ENCODE results near the gene PDSS2. TPM values are rescaled to one million over a fixed set of nuclear protein-coding genes. Genes with fewer than 3 reads are reported as not detected.

The PDSS2 gene
- total and polyA plus RNA-seq, 2 of the 8 experiments (the other 6 are each of a cell fraction or from before 2014, with no cell fraction given): 10.7 to 16.1 TPM

DNA sequence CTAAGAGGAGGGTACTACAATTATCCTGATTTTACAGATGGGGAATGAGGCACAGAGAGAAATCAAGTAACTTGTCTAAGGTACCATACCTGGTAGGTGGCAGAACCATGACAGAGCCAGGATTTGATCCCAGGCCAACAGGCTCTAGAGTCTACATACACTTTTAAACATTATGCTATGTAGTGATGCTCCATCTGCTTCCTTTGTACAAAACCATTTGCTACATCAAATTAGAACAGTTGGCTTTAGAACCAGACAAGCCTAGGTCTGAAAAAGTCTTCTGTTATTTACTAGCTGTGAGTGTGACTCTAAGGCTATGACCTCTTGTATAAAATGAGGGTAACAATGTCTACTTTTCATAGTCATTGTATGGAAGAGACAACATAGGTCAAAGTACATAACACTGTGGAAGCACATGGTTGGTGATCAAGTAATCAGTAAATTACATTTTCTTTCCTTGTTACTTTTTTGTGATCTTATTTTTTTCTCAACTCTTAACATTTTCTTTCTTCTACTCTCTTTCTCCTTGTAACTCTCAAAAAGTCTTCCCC, 122.1 kb downstream of the PDSS2 start:
- FAIRE-seq (no peak), DNase-seq (ENCODE audit: low read depth in 1 of 2, low spot score in 2 of 2) (no peak)
- H4K91ac ChIP-seq (replicated peaks; ENCODE audit: insufficient read length, low read length): no peak overlapping the region
- H3K9me3 ChIP-seq (ENCODE audit: insufficient read depth in 2 of 2, low read depth in 1 of 2, low read length in 1 of 2): no peaks in the 10 kb centered on the region
- H3K79me2 ChIP-seq (ENCODE audit: control insufficient read depth in 1 of 2, insufficient read depth in 2 of 2, low read length in 2 of 2): no peaks in the 10 kb centered on the region
- H3K79me1 ChIP-seq (ENCODE audit: low read depth, low read length): no peaks in the 10 kb centered on the region
- H3K36me3 ChIP-seq (ENCODE audit: control insufficient read depth in 2 of 4, insufficient read depth in 4 of 4, low read length in 3 of 4): no peaks in the 10 kb centered on the region
- no peak overlapping the region for H3K4ac ChIP-seq (replicated peaks; ENCODE audit: insufficient read length, low read depth, low read length)
- H3K18ac ChIP-seq (ENCODE audit: extremely low read depth, low read length): no peak overlapping the region
- no peak overlapping the region for H2BK5ac ChIP-seq (ENCODE audit: low read depth, low read length)
- POLR2A ChIA-PET (ENCODE audit: partially characterized antibody): no interaction called here
- H4K8ac ChIP-seq (ENCODE audit: extremely low read depth, insufficient read depth, low read length): no peak overlapping the region
- TF ChIP-seq MAFK (IDR thresholded peaks at IDR 0.05; ENCODE audit: low read depth, low read length) (no peak), JUND (IDR thresholded peaks at IDR 0.05; ENCODE audit: low read length) (no peak), SRF (IDR thresholded peaks at IDR 0.05; ENCODE audit: low read depth, low read length) (no peak), SP4 (IDR thresholded peaks at IDR 0.05; ENCODE audit: low read length) (no peak), TBP (IDR thresholded peaks at IDR 0.05; ENCODE audit: low read depth, low read length) (no peak), TCF12 (IDR thresholded peaks at IDR 0.05; ENCODE audit: low read depth, low read length) (no peak), CBX8 (IDR thresholded peaks at IDR 0.05; ENCODE audit: borderline replicate concordance, low read depth, low read length) (no peak)
- H3K27ac ChIP-seq (ENCODE audit: low read depth, low read length): no peak overlapping the region
- no peak overlapping the region for H2BK15ac ChIP-seq (ENCODE audit: low read length)
- no peak overlapping the region for H4K5ac ChIP-seq (ENCODE audit: insufficient read length, low read depth, low read length)
- no peak overlapping the region for H3K56ac ChIP-seq (replicated peaks; ENCODE audit: insufficient read length, low read depth, low read length)
- no peak overlapping the region for H3K4me3 ChIP-seq (ENCODE audit: extremely low read depth in 1 of 4, insufficient read depth in 2 of 4, low read depth in 3 of 4, low read length in 4 of 4)
- no peaks in the 10 kb centered on the region for H4K20me1 ChIP-seq (replicated peaks in 1 of 2; ENCODE audit: control insufficient read depth in 1 of 2, insufficient read depth in 2 of 2, low read length in 2 of 2)
- H2BK120ac ChIP-seq (replicated peaks; ENCODE audit: low read depth, low read length): no peak overlapping the region
- no peak overlapping the region for H3K9ac ChIP-seq (replicated peaks in 1 of 4; ENCODE audit: extremely low read depth in 1 of 4, low read depth in 3 of 4, low read length in 3 of 4)
- no peak overlapping the region for H2AK5ac ChIP-seq (ENCODE audit: low read depth, low read length)
- no peak overlapping the region for H3K4me2 ChIP-seq (ENCODE audit: insufficient read depth in 1 of 2, low read depth in 2 of 2, low read length in 2 of 2)
- CTCF ChIA-PET (ENCODE audit: partially characterized antibody): no interaction called here
- no peak overlapping the region for H2BK12ac ChIP-seq (ENCODE audit: low read depth, low read length)
- H2AFZ ChIP-seq (ENCODE audit: low read length): no peak overlapping the region
- H3K23ac ChIP-seq (ENCODE audit: insufficient read length): no peak overlapping the region
- no peak overlapping the region for H3K14ac ChIP-seq (ENCODE audit: insufficient read length)
- no peaks in the 10 kb centered on the region; the same call in 1 of the 2 replicates for H3K23me2 ChIP-seq (ENCODE audit: low read depth, low read length)
- H3K4me1 ChIP-seq (replicated peaks in 1 of 4; ENCODE audit: control insufficient read depth in 3 of 4, insufficient read depth in 4 of 4, low read length in 3 of 4): no peaks in the 10 kb centered on the region
- no peaks in the 10 kb centered on the region for H3K27me3 ChIP-seq (replicated peaks in 1 of 4; ENCODE audit: control insufficient read depth in 3 of 4, extremely low read depth in 1 of 4, insufficient read depth in 3 of 4, low read length in 3 of 4)
- H2BK20ac ChIP-seq (ENCODE audit: low read length): no peak overlapping the region
